ENCODE results near the gene POLA2. TPM values are rescaled to one million over a fixed set of nuclear protein-coding genes. Genes with fewer than 3 reads are reported as not detected.

The POLA2 gene
- polyA plus RNA-seq = 10 to 100 TPM; 10.1 to 11.8 (median 11.8) TPM

- peaks cover 4 to 6% (median 5%) of the 10 kb centered on the region in 3 donors for H3K27me3 Mint-ChIP-seq (ENCODE audit: low read depth in 3 of 3)
- H3K4me3 Mint-ChIP-seq = peak within 1 kb of the TSS; percentile 89 to 92 (median 91)
- H3K9me3 Mint-ChIP-seq = no peaks in the 10 kb centered on the region
- H3K4me1 Mint-ChIP-seq = peaks cover 29 to 47% of the 10 kb centered on the region in 2 donors
- H3K27ac Mint-ChIP-seq = peak within 1 kb of the TSS; percentile 93 to 94 (median 94)
- peak; percentile 97 to 98 (median 97) for DNase-seq
- H3K36me3 Mint-ChIP-seq = peaks cover 0 to 7% (median 0%) of the 10 kb centered on the region in 3 donors
These were observed at the start of gene POLA2 for GRCh38 chr11:65261591-65262380. POLA2 (plus strand) TSS chr11:65261962; CDS start chr11:65262293, 331 bp downstream.

GRCh38 chr11:65212226-65212801 lies 49.4 kb upstream of the POLA2 start:
- no peaks in the 10 kb centered on the region for H3K9me3 Mint-ChIP-seq
- no peak overlapping the region for H3K27ac Mint-ChIP-seq
- H3K4me3 Mint-ChIP-seq = no peak overlapping the region
- peaks cover 31 to 43% of the 10 kb centered on the region in 2 donors for H3K4me1 Mint-ChIP-seq
- peaks cover 0 to 16% (median 12%) of the 10 kb centered on the region in 3 donors for H3K36me3 Mint-ChIP-seq
- no peak for DNase-seq
- H3K27me3 Mint-ChIP-seq (ENCODE audit: low read depth in 3 of 3) = peaks cover 1 to 8% (median 6%) of the 10 kb centered on the region in 3 donors

- Mint-ChIP-seq H3K4me3 (peak overlapping the region; percentile 68 to 80 (median 74)), H3K36me3 (peaks cover 0 to 12% (median 11%) of the 10 kb centered on the region in 3 donors), H3K27me3 (ENCODE audit: low read depth in 3 of 3) (peaks cover 1 to 8% (median 6%) of the 10 kb centered on the region in 3 donors), H3K27ac (peak overlapping the region in 3 of 6 donors; percentile 64 to 67 (median 65)), H3K9me3 (no peaks in the 10 kb centered on the region), H3K4me1 (peaks cover 31 to 43% of the 10 kb centered on the region in 2 donors)
- peak; percentile 60 to 63 (median 62) for DNase-seq
These were observed 48.2 kb upstream of the POLA2 start for GRCh38 chr11:65213322-65214211.

GRCh38 chr11:65214212-65214845 lies 47.4 kb upstream of the POLA2 start:
- Mint-ChIP-seq H3K4me3 (peak overlapping the region; percentile 68 to 80 (median 74)), H3K27me3 (ENCODE audit: low read depth in 3 of 3) (peaks cover 1 to 12% (median 8%) of the 10 kb centered on the region in 3 donors), H3K9me3 (no peaks in the 10 kb centered on the region), H3K4me1 (peaks cover 31 to 40% of the 10 kb centered on the region in 2 donors), H3K36me3 (peaks cover 0 to 9% (median 4%) of the 10 kb centered on the region in 3 donors), H3K27ac (peak overlapping the region in 5 of 6 donors; percentile 3 to 82 (median 72))
- DNase-seq = no peak

- Mint-ChIP-seq H3K27ac (peak overlapping the region in 2 of 6 donors; percentile 34 to 58), H3K4me1 (peaks cover 34 to 37% of the 10 kb centered on the region in 2 donors), H3K27me3 (ENCODE audit: low read depth in 3 of 3) (peaks cover 1 to 15% (median 8%) of the 10 kb centered on the region in 3 donors), H3K36me3 (peaks cover 0 to 9% (median 0%) of the 10 kb centered on the region in 3 donors), H3K9me3 (no peaks in the 10 kb centered on the region), H3K4me3 (peak overlapping the region in 3 of 5 donors; percentile 34 to 78 (median 36))
- no peak for DNase-seq
These were observed 46.2 kb upstream of the POLA2 start for GRCh38 chr11:65215441-65216076.

- Mint-ChIP-seq H3K4me1 (peaks cover 33 to 37% of the 10 kb centered on the region in 2 donors), H3K27me3 (ENCODE audit: low read depth in 3 of 3) (peaks cover 1 to 15% (median 8%) of the 10 kb centered on the region in 3 donors), H3K27ac (no peak overlapping the region), H3K4me3 (no peak overlapping the region), H3K36me3 (peaks cover 0 to 9% (median 0%) of the 10 kb centered on the region in 3 donors), H3K9me3 (no peaks in the 10 kb centered on the region)
- DNase-seq = no peak
These were observed 44.9 kb upstream of the POLA2 start for GRCh38 chr11:65216830-65217229.

- no peak for DNase-seq
- Mint-ChIP-seq H3K4me3 (no peak overlapping the region), H3K27ac (no peak overlapping the region), H3K36me3 (peaks cover 0 to 9% (median 0%) of the 10 kb centered on the region in 3 donors), H3K9me3 (no peaks in the 10 kb centered on the region), H3K27me3 (ENCODE audit: low read depth in 3 of 3) (peaks cover 1 to 15% (median 10%) of the 10 kb centered on the region in 3 donors), H3K4me1 (peaks cover 31 to 34% of the 10 kb centered on the region in 2 donors)
These were observed 44.0 kb upstream of the POLA2 start for GRCh38 chr11:65217441-65218423.

- Mint-ChIP-seq H3K36me3 (peaks cover 0 to 12% (median 2%) of the 10 kb centered on the region in 3 donors), H3K27me3 (ENCODE audit: low read depth in 3 of 3) (peaks cover 2 to 15% (median 9%) of the 10 kb centered on the region in 3 donors), H3K9me3 (no peaks in the 10 kb centered on the region), H3K4me3 (no peak overlapping the region), H3K4me1 (peaks cover 25 to 27% of the 10 kb centered on the region in 2 donors), H3K27ac (no peak overlapping the region)
- DNase-seq = no peak
These were observed 43.3 kb upstream of the POLA2 start for GRCh38 chr11:65218446-65218845.

GRCh38 chr11:65219930-65220213 lies 41.9 kb upstream of the POLA2 start:
- H3K9me3 Mint-ChIP-seq = no peaks in the 10 kb centered on the region
- no peak overlapping the region for H3K4me3 Mint-ChIP-seq
- no peak overlapping the region for H3K27ac Mint-ChIP-seq
- peaks cover 3 to 12% (median 6%) of the 10 kb centered on the region in 3 donors for H3K27me3 Mint-ChIP-seq (ENCODE audit: low read depth in 3 of 3)
- DNase-seq = no peak
- peaks cover 14 to 16% of the 10 kb centered on the region in 2 donors for H3K4me1 Mint-ChIP-seq
- H3K36me3 Mint-ChIP-seq = peaks cover 0 to 13% (median 4%) of the 10 kb centered on the region in 3 donors

GRCh38 chr11:65221026-65221425 lies 40.7 kb upstream of the POLA2 start:
- Mint-ChIP-seq H3K4me3 (no peak overlapping the region), H3K36me3 (peaks cover 0 to 8% (median 4%) of the 10 kb centered on the region in 3 donors), H3K9me3 (no peaks in the 10 kb centered on the region), H3K4me1 (peaks cover 6 to 9% of the 10 kb centered on the region in 2 donors), H3K27ac (no peak overlapping the region), H3K27me3 (ENCODE audit: low read depth in 3 of 3) (peaks cover 4 to 13% (median 7%) of the 10 kb centered on the region in 3 donors)
- no peak for DNase-seq

- H3K27ac Mint-ChIP-seq = no peak overlapping the region
- DNase-seq = no peak
- peaks cover 6 to 9% of the 10 kb centered on the region in 2 donors for H3K4me1 Mint-ChIP-seq
- no peaks in the 10 kb centered on the region for H3K9me3 Mint-ChIP-seq
- peaks cover 4 to 8% (median 4%) of the 10 kb centered on the region in 3 donors for H3K36me3 Mint-ChIP-seq
- H3K27me3 Mint-ChIP-seq (ENCODE audit: low read depth in 3 of 3) = peaks cover 7 to 17% (median 7%) of the 10 kb centered on the region in 3 donors
- no peak overlapping the region for H3K4me3 Mint-ChIP-seq
These were observed 38.8 kb upstream of the POLA2 start for GRCh38 chr11:65223011-65223410.

GRCh38 chr11:65224930-65225278 lies 36.9 kb upstream of the POLA2 start:
- no peak overlapping the region for H3K4me3 Mint-ChIP-seq
- H3K27ac Mint-ChIP-seq = no peak overlapping the region
- H3K27me3 Mint-ChIP-seq (ENCODE audit: low read depth in 3 of 3) = peaks cover 7 to 8% (median 7%) of the 10 kb centered on the region in 3 donors

More at GRCh38 chr11:65224930-65225278, 36.9 kb upstream of the POLA2 start:
- H3K4me1 Mint-ChIP-seq = peaks cover 0 to 7% of the 10 kb centered on the region in 2 donors
- no peaks in the 10 kb centered on the region for H3K9me3 Mint-ChIP-seq
- peaks cover 4 to 7% (median 4%) of the 10 kb centered on the region in 3 donors for H3K36me3 Mint-ChIP-seq
- no peak for DNase-seq

All from immature natural killer cell (primary cell).